Breast epithelium (tissue), 4 donors: ENCODE results near the gene SUV39H1. TPM values are rescaled to one million over a fixed set of nuclear protein-coding genes. Genes with fewer than 3 reads are reported as not detected.

Experiments used
- DNase-seq, 2 donors: peaks; one replicate each; pipeline ENCODE4 v3.0.0-alpha.2; 2019; ENCODE audit warnings: low spot score in 2 of 2
- H3K27ac ChIP-seq, 2 donors: fragments of 200-600 bp; sonication (generic) in 1 of 2; one replicate each; pipeline ENCODE4 v1.5.1; 2016 to 2019; ENCODE audit warnings: mild to moderate bottlenecking in 1 of 2
- H3K27me3 ChIP-seq, 2 donors: fragments of 200-600 bp; sonication (generic) in 1 of 2; one replicate each; pipeline versions ENCODE4 v1.5.1 to v1.6.0; 2017 to 2019; ENCODE audit warnings: control low read depth in 1 of 2, mild to moderate bottlenecking in 1 of 2
- H3K36me3 ChIP-seq: fragments of 200-600 bp; one replicate; pipeline ENCODE4 v1.5.1; 2019
- H3K4me1 ChIP-seq, 2 donors: fragments of 200-600 bp; sonication (generic); one replicate each; pipeline ENCODE4 v1.5.1; 2016 to 2019; ENCODE audit warnings: control low read depth in 1 of 2
- H3K4me3 ChIP-seq, 3 donors: fragments of 200-600 bp; sonication (generic); 1 replicate in 2 of 3; 2 replicates in 1 of 3; pipeline ENCODE4 v1.5.1; 2016 to 2019; ENCODE audit warnings: mild to moderate bottlenecking in 3 of 3, moderate library complexity in 2 of 3
- H3K9me3 ChIP-seq, 2 donors: fragments of 200-600 bp; sonication (generic) in 1 of 2; one replicate each; pipeline ENCODE4 v1.5.1; 2016 to 2019; ENCODE audit warnings: control low read depth in 1 of 2
- POLR2A ChIP-seq: fragments of 450-650 bp; IDR thresholded peaks from one replicate; pipeline ENCODE4 v1.6.1; 2016; ENCODE audit warnings: antibody characterized with exemption, mild to moderate bottlenecking, moderate library complexity
- POLR2AphosphoS5 ChIP-seq, 3 donors: sonication (generic); formaldehyde crosslinking; IDR thresholded peaks; one replicate each; pipeline ENCODE4 v1.6.1; 2017; ENCODE audit warnings: antibody characterized with exemption in 3 of 3
- intact Hi-C: fragments of 100-400 bp; cut with DNase I; formaldehyde crosslinking; loops from one replicate; pipeline ENCODE4 v1.15.1; 2023; ENCODE audit warnings: low total_unique reads
- total RNA-seq, 3 donors: library from RNA; depleted of rRNA; stranded (reverse); fragments of >200 nt; gene quantifications; one replicate each; pipeline ENCODE4 v1.1.0, GENCODE V29; 2016
- TF ChIP-seq, protein P1 (sequence below), 3 donors: fragments of 450-650 bp; IDR thresholded peaks; one replicate each; pipeline ENCODE4 v1.5.1; 2016 to 2017; ENCODE audit warnings: antibody characterized with exemption in 3 of 3, mild to moderate bottlenecking in 3 of 3, moderate library complexity in 3 of 3

The SUV39H1 gene
- total RNA-seq, 3 donors from 2014 or later: 3.6 to 7.0 (median 5.3) TPM

- Histone ChIP-seq H3K4me1 (no peaks in the 10 kb centered on the region), H3K9me3 (no peaks in the 10 kb centered on the region), H3K27me3 (peaks cover 0 to 21% of the 10 kb centered on the region in 2 donors), H3K27ac (no peak overlapping the region), H3K4me3 (no peak overlapping the region), H3K36me3 (no peaks in the 10 kb centered on the region)
- no peak for DNase-seq
- intact Hi-C loops: no loop called here
- TF ChIP-seq, protein P1, sequence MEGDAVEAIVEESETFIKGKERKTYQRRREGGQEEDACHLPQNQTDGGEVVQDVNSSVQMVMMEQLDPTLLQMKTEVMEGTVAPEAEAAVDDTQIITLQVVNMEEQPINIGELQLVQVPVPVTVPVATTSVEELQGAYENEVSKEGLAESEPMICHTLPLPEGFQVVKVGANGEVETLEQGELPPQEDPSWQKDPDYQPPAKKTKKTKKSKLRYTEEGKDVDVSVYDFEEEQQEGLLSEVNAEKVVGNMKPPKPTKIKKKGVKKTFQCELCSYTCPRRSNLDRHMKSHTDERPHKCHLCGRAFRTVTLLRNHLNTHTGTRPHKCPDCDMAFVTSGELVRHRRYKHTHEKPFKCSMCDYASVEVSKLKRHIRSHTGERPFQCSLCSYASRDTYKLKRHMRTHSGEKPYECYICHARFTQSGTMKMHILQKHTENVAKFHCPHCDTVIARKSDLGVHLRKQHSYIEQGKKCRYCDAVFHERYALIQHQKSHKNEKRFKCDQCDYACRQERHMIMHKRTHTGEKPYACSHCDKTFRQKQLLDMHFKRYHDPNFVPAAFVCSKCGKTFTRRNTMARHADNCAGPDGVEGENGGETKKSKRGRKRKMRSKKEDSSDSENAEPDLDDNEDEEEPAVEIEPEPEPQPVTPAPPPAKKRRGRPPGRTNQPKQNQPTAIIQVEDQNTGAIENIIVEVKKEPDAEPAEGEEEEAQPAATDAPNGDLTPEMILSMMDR (IDR thresholded peaks at IDR 0.05): no peak
- TF ChIP-seq POLR2A (no peak), POLR2AphosphoS5 (IDR thresholded peaks at IDR 0.05) (no peak)
These were observed 48.7 kb downstream of the SUV39H1 start for GRCh38 chrX:48745222-48745621.

GRCh38 chrX:48747415-48748016 lies 51.0 kb downstream of the SUV39H1 start:
- peaks cover 0 to 21% of the 10 kb centered on the region in 2 donors for H3K27me3 ChIP-seq
- intact Hi-C loops: no loop called here
- no peaks in the 10 kb centered on the region for H3K36me3 ChIP-seq
- no peaks in the 10 kb centered on the region for H3K9me3 ChIP-seq
- DNase-seq: no peak
- no peak overlapping the region for H3K4me3 ChIP-seq
- no peaks in the 10 kb centered on the region for H3K4me1 ChIP-seq
- no peak overlapping the region for H3K27ac ChIP-seq
- TF ChIP-seq POLR2A (no peak), POLR2AphosphoS5 (IDR thresholded peaks at IDR 0.05) (no peak)
- TF ChIP-seq, protein P1 (IDR thresholded peaks at IDR 0.05): no peak

DNA sequence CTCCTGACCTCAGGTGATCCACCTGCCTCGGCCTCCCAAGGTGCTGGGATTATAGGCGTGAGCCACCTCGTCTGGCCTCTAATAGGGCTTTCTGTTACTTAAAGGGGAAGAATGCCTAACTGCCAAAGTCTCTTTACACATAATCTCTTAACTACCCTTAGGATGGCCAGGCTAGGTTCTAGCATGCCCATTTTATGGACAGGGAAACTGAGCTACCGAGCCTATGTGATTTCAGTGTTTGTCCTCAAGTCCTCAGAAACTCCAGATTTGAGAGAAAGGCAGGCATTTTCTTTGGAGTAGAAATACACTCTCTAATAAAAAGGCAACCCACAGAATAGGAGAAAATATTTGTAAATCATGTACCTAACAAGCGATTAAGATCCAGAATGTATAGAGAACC lies 52.6 kb downstream of the SUV39H1 start:
- H3K27me3 ChIP-seq: peaks cover 0 to 34% of the 10 kb centered on the region in 2 donors
- H3K27ac ChIP-seq: no peak overlapping the region
- no peaks in the 10 kb centered on the region for H3K4me1 ChIP-seq
- intact Hi-C loops: no loop called here
- TF ChIP-seq POLR2AphosphoS5 (IDR thresholded peaks at IDR 0.05) (no peak), POLR2A (no peak)
- TF ChIP-seq, protein P1 (IDR thresholded peaks at IDR 0.05): no peak
- H3K4me3 ChIP-seq: no peak overlapping the region
- no peaks in the 10 kb centered on the region for H3K36me3 ChIP-seq
- DNase-seq: no peak
- no peaks in the 10 kb centered on the region for H3K9me3 ChIP-seq

GRCh38 chrX:48751343-48751742 lies 54.8 kb downstream of the SUV39H1 start:
- no peaks in the 10 kb centered on the region for H3K9me3 ChIP-seq
- DNase-seq: no peak
- no peak overlapping the region for H3K4me3 ChIP-seq
- H3K4me1 ChIP-seq: no peaks in the 10 kb centered on the region
- H3K36me3 ChIP-seq: no peaks in the 10 kb centered on the region
- H3K27ac ChIP-seq: no peak overlapping the region
- H3K27me3 ChIP-seq: peaks cover 0 to 42% of the 10 kb centered on the region in 2 donors
- TF ChIP-seq, protein P1 (IDR thresholded peaks at IDR 0.05): no peak
- no peak for TF ChIP-seq POLR2AphosphoS5 (IDR thresholded peaks at IDR 0.05)
- no peak for TF ChIP-seq POLR2A
- intact Hi-C loops: no loop called here

- no peak for DNase-seq
- Histone ChIP-seq H3K27ac (no peak overlapping the region), H3K36me3 (no peaks in the 10 kb centered on the region), H3K4me3 (no peak overlapping the region), H3K27me3 (peaks cover 0 to 39% of the 10 kb centered on the region in 2 donors), H3K9me3 (no peaks in the 10 kb centered on the region), H3K4me1 (no peaks in the 10 kb centered on the region)
- TF ChIP-seq POLR2AphosphoS5 (IDR thresholded peaks at IDR 0.05) (no peak), POLR2A (no peak)
- TF ChIP-seq, protein P1 (IDR thresholded peaks at IDR 0.05): no peak
- intact Hi-C loops: no loop called here
These were observed 56.0 kb downstream of the SUV39H1 start for GRCh38 chrX:48752498-48752897.
